Measurements from ENCODE around the gene DNAH8. TPM values are rescaled to one million over a fixed set of nuclear protein-coding genes. Genes with fewer than 3 reads are reported as not detected.

Gene DNAH8
- total and polyA plus RNA-seq, 3 donors from 2014 or later = 17.2 to 23.7 (median 19.0) TPM

- H3K36me3 ChIP-seq (ENCODE audit: low read depth, missing control alignments) = no peaks in the 10 kb centered on the region
- no peak overlapping the region for H3K4me3 ChIP-seq
- intact Hi-C loops (cut with DNase I; ENCODE audit: low total_unique reads) = no loop called here
- H3K4me1 ChIP-seq = no peaks in the 10 kb centered on the region
- no peak overlapping the region for H3K27ac ChIP-seq
- H3K9me3 ChIP-seq = no peaks in the 10 kb centered on the region
- no peak for DNase-seq
- WGBS, 2 donors = 88 to 91% methylated on average over 11 of the region's 11 CpGs
- H3K27me3 ChIP-seq = no peaks in the 10 kb centered on the region
- TF ChIP-seq POLR2A (IDR thresholded peaks at IDR 0.05) (no peak), CTCF (IDR thresholded peaks at IDR 0.05) (no peak)
Measured at GRCh38 chr6:39075807-39076622, 360.9 kb downstream of the DNAH8 start.

GRCh38 chr6:39076623-39077535 lies 361.8 kb downstream of the DNAH8 start:
- Histone ChIP-seq H3K36me3 (ENCODE audit: low read depth, missing control alignments) (no peaks in the 10 kb centered on the region), H3K27ac (no peak overlapping the region), H3K27me3 (no peaks in the 10 kb centered on the region), H3K4me1 (no peaks in the 10 kb centered on the region), H3K4me3 (no peak overlapping the region), H3K9me3 (no peaks in the 10 kb centered on the region)
- DNase-seq = no peak
- 74 to 81% methylated on average over 9 of the region's 9 CpGs for WGBS, 2 donors
- TF ChIP-seq POLR2A (IDR thresholded peaks at IDR 0.05) (no peak), CTCF (IDR thresholded peaks at IDR 0.05) (no peak)
- intact Hi-C loops (cut with DNase I; ENCODE audit: low total_unique reads) = no loop called here

GRCh38 chr6:39077882-39078594 lies 362.9 kb downstream of the DNAH8 start:
- no peaks in the 10 kb centered on the region for H3K27me3 ChIP-seq
- H3K4me1 ChIP-seq = no peaks in the 10 kb centered on the region
- no peak for TF ChIP-seq CTCF (IDR thresholded peaks at IDR 0.05)
- no peak for TF ChIP-seq POLR2A (IDR thresholded peaks at IDR 0.05)
- no peaks in the 10 kb centered on the region for H3K36me3 ChIP-seq (ENCODE audit: low read depth, missing control alignments)
- no peaks in the 10 kb centered on the region for H3K9me3 ChIP-seq
- no peak overlapping the region for H3K4me3 ChIP-seq
- intact Hi-C loops (cut with DNase I; ENCODE audit: low total_unique reads) = no loop called here
- no peak for DNase-seq
- 85 to 91% methylated on average over 11 of the region's 11 CpGs for WGBS, 2 donors
- H3K27ac ChIP-seq = no peak overlapping the region

GRCh38 chr6:39078695-39079094 lies 363.6 kb downstream of the DNAH8 start:
- H3K9me3 ChIP-seq = no peaks in the 10 kb centered on the region
- H3K36me3 ChIP-seq (ENCODE audit: low read depth, missing control alignments) = no peaks in the 10 kb centered on the region
- 96 to 100% methylated on average over 1 to 3 of the region's 3 CpGs for WGBS, 2 donors
- intact Hi-C loops (cut with DNase I; ENCODE audit: low total_unique reads) = no loop called here
- no peaks in the 10 kb centered on the region for H3K27me3 ChIP-seq
- TF ChIP-seq CTCF (IDR thresholded peaks at IDR 0.05) (no peak), POLR2A (IDR thresholded peaks at IDR 0.05) (no peak)
- DNase-seq = no peak
- H3K4me1 ChIP-seq = no peaks in the 10 kb centered on the region
- H3K27ac ChIP-seq = no peak overlapping the region
- no peak overlapping the region for H3K4me3 ChIP-seq

All from testis (tissue), 3 donors.